ENCODE measurements around the gene DHRS3. TPM values are rescaled to one million over a fixed set of nuclear protein-coding genes. Genes with fewer than 3 reads are reported as not detected.

The DHRS3 gene
- total RNA-seq, 6 donors from 2014 or later: 84.9 to 154 (median 119) TPM

- Histone ChIP-seq H3K9me3 (no peaks in the 10 kb centered on the region), H3K4me1 (peaks cover 37 to 56% (median 48%) of the 10 kb centered on the region in 4 donors), H3K4me3 (peak overlapping the region; percentile 58 to 79 (median 74)), H3K27me3 (no peaks in the 10 kb centered on the region), H3K36me3 (no peaks in the 10 kb centered on the region), H3K27ac (peak overlapping the region; percentile 86 to 99 (median 92))
- peak in 3 of 4 donors; percentile 12 to 48 (median 33) for TF ChIP-seq POLR2A (IDR thresholded peaks at IDR 0.05)
- peak in 2 of 4 donors; percentile 25 to 28 for TF ChIP-seq EP300 (IDR thresholded peaks at IDR 0.05)
- peak; percentile 12 to 78 for TF ChIP-seq POLR2AphosphoS5 (IDR thresholded peaks at IDR 0.05)
- TF ChIP-seq CTCF (IDR thresholded peaks at IDR 0.05): peak in 1 of 6 experiments; percentile 13
- WGBS, 2 donors: 6 to 25% methylated on average over 18 to 30 of the region's 30 CpGs
- ATAC-seq (ENCODE audit: low FRiP score in 2 of 2) (peak; percentile 53 to 77), DNase-seq (peak; percentile 79 to 83)
These were observed 1.2 kb upstream of the DHRS3 start for GRCh38 chr1:12618965-12619791.

GRCh38 chr1:12618661-12618964, 603 bp upstream of the DHRS3 start:
- H3K4me1 ChIP-seq: peaks cover 40 to 62% (median 52%) of the 10 kb centered on the region in 4 donors
- no peak for ATAC-seq (ENCODE audit: low FRiP score in 2 of 2)
- WGBS, 2 donors: 8 to 9% methylated on average over 4 to 6 of the region's 6 CpGs

GRCh38 chr1:12617511-12617900, 504 bp downstream of the DHRS3 start:
- H3K27me3 ChIP-seq: no peaks in the 10 kb centered on the region
- DNase-seq: peak in 1 of 2 donors; percentile 42
- peak overlapping the region; percentile 86 to 99 (median 92) for H3K27ac ChIP-seq
- H3K4me1 ChIP-seq: peaks cover 40 to 66% (median 57%) of the 10 kb centered on the region in 4 donors
- TF ChIP-seq POLR2A (IDR thresholded peaks at IDR 0.05): no peak
- no peak for TF ChIP-seq EP300 (IDR thresholded peaks at IDR 0.05)
- no peak for TF ChIP-seq POLR2AphosphoS5 (IDR thresholded peaks at IDR 0.05)
- no peak for TF ChIP-seq CTCF (IDR thresholded peaks at IDR 0.05)
- peaks cover 0 to 5% (median 0%) of the 10 kb centered on the region in 4 donors for H3K36me3 ChIP-seq
- H3K9me3 ChIP-seq: no peaks in the 10 kb centered on the region
- peak overlapping the region; percentile 52 to 79 (median 74) for H3K4me3 ChIP-seq
- WGBS, 2 donors: 0% methylated on average over 13 of the region's 13 CpGs
- ATAC-seq (ENCODE audit: low FRiP score in 2 of 2): no peak

More at GRCh38 chr1:12618661-12618964, 603 bp upstream of the DHRS3 start:
- H3K9me3 ChIP-seq: no peaks in the 10 kb centered on the region
- DNase-seq: no peak
- peak overlapping the region; percentile 86 to 99 (median 92) for H3K27ac ChIP-seq
- peak overlapping the region; percentile 58 to 79 (median 74) for H3K4me3 ChIP-seq
- no peaks in the 10 kb centered on the region for H3K36me3 ChIP-seq
- no peak for TF ChIP-seq EP300 (IDR thresholded peaks at IDR 0.05)
- peak in 1 of 4 donors; percentile 3 for TF ChIP-seq POLR2A (IDR thresholded peaks at IDR 0.05)
- no peak for TF ChIP-seq CTCF (IDR thresholded peaks at IDR 0.05)
- H3K27me3 ChIP-seq: no peaks in the 10 kb centered on the region

GRCh38 chr1:12616709-12617373, 1.2 kb downstream of the DHRS3 start:
- Histone ChIP-seq H3K27me3 (no peaks in the 10 kb centered on the region), H3K36me3 (peaks cover 0 to 7% (median 2%) of the 10 kb centered on the region in 4 donors), H3K4me1 (peaks cover 40 to 68% (median 56%) of the 10 kb centered on the region in 4 donors), H3K27ac (peak overlapping the region; percentile 86 to 99 (median 92)), H3K4me3 (peak overlapping the region; percentile 52 to 79 (median 74)), H3K9me3 (no peaks in the 10 kb centered on the region)
- ATAC-seq (ENCODE audit: low FRiP score in 2 of 2) (no peak), DNase-seq (peak; percentile 41 to 87)
- 3% methylated on average over 17 to 31 of the region's 53 CpGs for WGBS, 2 donors
- TF ChIP-seq POLR2AphosphoS5 (IDR thresholded peaks at IDR 0.05) (no peak), POLR2A (IDR thresholded peaks at IDR 0.05) (peak in 1 of 4 donors; percentile 24), EP300 (IDR thresholded peaks at IDR 0.05) (no peak), CTCF (IDR thresholded peaks at IDR 0.05) (no peak)
